ENCODE results near the gene SCML1. TPM values are rescaled to one million over a fixed set of nuclear protein-coding genes. Genes with fewer than 3 reads are reported as not detected.

The SCML1 gene
- total and polyA plus RNA-seq, 10 of the 15 experiments (the other 5 are each of a cell fraction or from before 2014, with no cell fraction given), result 0.62 to 48.3 (median 1.6) TPM

GRCh38 chrX:17732138-17732783, 5.0 kb upstream of the SCML1 start:
- ChIA-PET SMC1A (ENCODE audit: uncharacterized antibody, unreplicated experiment) (no interaction called here), CTCF (no interaction called here), POLR2A (no interaction called here), RAD21 (ENCODE audit: unreplicated experiment) (no interaction called here)
- Histone ChIP-seq H3K9ac (ENCODE audit: control insufficient read depth, insufficient read depth, low read length) (no peak overlapping the region), H2AFZ (ENCODE audit: control insufficient read depth, low read depth, low read length) (no peak overlapping the region), H3K79me2 (ENCODE audit: control insufficient read depth, insufficient read depth, low read length) (no peaks in the 10 kb centered on the region), H3K4me2 (ENCODE audit: control insufficient read depth, insufficient read depth) (no peak overlapping the region), H3K27me3 (replicated peaks in 1 of 2; ENCODE audit: control insufficient read depth in 2 of 2, insufficient read depth in 2 of 2, low read length in 1 of 2) (no peaks in the 10 kb centered on the region), H3K27ac (ENCODE audit: control insufficient read depth, insufficient read depth) (no peak overlapping the region), H3K4me3 (no peak overlapping the region), H3K36me3 (ENCODE audit: control insufficient read depth in 2 of 2, insufficient read depth in 2 of 2, low read length in 1 of 2) (no peaks in the 10 kb centered on the region), H3K9me3 (replicated peaks; ENCODE audit: control insufficient read depth, insufficient read depth, low read length) (no peaks in the 10 kb centered on the region), H4K20me1 (ENCODE audit: control insufficient read depth, insufficient read depth) (no peaks in the 10 kb centered on the region), H3K4me1 (ENCODE audit: control insufficient read depth, insufficient read depth, low read length) (no peaks in the 10 kb centered on the region)
- TF ChIP-seq IRF3 (IDR thresholded peaks at IDR 0.05) (no peak), PAX8 (IDR thresholded peaks at IDR 0.05) (no peak), SRF (IDR thresholded peaks at IDR 0.05; ENCODE audit: low read depth in 2 of 2, low read length in 2 of 2) (no peak), HDAC2 (IDR thresholded peaks at IDR 0.05) (no peak), HSF1 (IDR thresholded peaks at IDR 0.05; ENCODE audit: low read depth, low read length) (no peak), KLF5 (IDR thresholded peaks at IDR 0.05; ENCODE audit: partially characterized antibody) (no peak)
- in situ Hi-C loops (cut with MboI), result no loop called here
- 42% methylated on average over 16 of the region's 16 CpGs for WGBS (ENCODE audit: insufficient coverage, insufficient replicate concordance, low lambda C conversion rate, missing lambda C conversion rate)
- DNase-seq (ENCODE audit: low read depth, low spot score) (no peak), FAIRE-seq (no peak), ATAC-seq (no peak)
- BruUV-seq (replicated peaks), result no TSS peak
- intact Hi-C loops (cut with micrococcal nuclease; ENCODE audit: unreplicated experiment), result no loop called here
